ENCODE measurements around the gene FAM98B. TPM values are rescaled to one million over a fixed set of nuclear protein-coding genes. Genes with fewer than 3 reads are reported as not detected.

Gene FAM98B
- total RNA-seq, 1 donor from 2014 or later, result 9.0 TPM

DNA sequence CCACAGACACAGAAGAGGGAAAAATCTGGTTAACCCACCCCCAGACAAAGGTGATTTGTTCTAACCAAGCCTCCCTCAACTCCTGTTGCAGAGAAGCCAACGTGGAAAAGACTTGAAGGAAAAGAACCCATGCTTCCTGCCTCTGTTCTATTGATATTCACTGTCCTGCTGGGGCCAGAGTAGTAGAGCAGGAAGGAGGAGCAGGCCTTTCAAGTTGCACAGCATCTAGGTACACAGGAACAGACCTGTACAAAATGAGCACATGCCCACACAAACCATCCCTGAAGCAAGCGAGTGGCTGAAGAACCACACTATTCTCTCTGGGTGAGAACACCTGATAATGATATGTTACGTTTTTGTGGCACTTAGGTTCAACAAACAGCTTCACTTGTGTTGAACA is 80.8 kb downstream of the FAM98B start:
- DNase-seq (ENCODE audit: extremely low read depth, low read depth, low spot score), result no peak

- DNase-seq (ENCODE audit: extremely low read depth, low read depth, low spot score), result no peak
These were observed 81.7 kb downstream of the FAM98B start for GRCh38 chr15:38535491-38536200.

DNA sequence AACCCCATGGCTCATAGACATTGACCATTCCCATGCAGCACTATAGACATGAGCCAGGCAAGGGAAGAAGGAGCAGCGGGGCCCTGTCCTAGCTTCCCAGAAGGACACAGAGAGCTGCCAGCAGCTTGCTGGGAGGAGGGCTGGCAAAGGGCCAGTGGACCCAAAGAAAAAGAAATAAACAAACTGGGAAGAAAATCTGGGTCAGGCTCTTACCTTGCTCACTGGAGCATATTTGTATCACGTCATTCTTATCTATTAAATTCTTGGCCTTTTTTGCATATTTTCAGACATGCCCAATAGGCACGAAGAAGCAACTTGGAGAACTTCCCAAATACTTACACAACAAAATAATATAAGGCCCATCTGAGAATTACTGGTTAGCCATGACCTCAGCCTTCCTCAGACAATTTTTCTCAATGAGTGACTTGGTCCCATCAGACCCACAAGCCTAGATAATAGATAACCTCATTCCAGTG is 82.3 kb downstream of the FAM98B start:
- no peak for DNase-seq (ENCODE audit: extremely low read depth, low read depth, low spot score)

Other genes starting within 250 kb of the FAM98B start
- gene SPRED1, start 201.3 kb upstream of the FAM98B start, total RNA-seq, result 13.8 and 22.2 TPM in 2 replicates
- gene RASGRP1, start 110.7 kb downstream of the FAM98B start, total RNA-seq, result 0.10 and 0.12 TPM in 2 replicates

Data from glomerular endothelial cell (primary cell).